A549 (cell line): Measurements from ENCODE around the gene MYO9A. TPM values are rescaled to one million over a fixed set of nuclear protein-coding genes. Genes with fewer than 3 reads are reported as not detected.

Source experiments
- ATAC-seq, 2 experiments: fragments of 200-7000 bp in 1 of 2; fragments of >200 bp in 1 of 2; cut with Nextera tagmentation in 1 of 2; cut with Tn5 transposase in 1 of 2; 3 replicates each; pipeline versions ENCODE4 v1.8.0 to v1.9.1; 2018 to 2020; ENCODE audit warnings: mild to moderate bottlenecking in 1 of 2, moderate library complexity in 1 of 2
- CTCF ChIA-PET: fragments of 300-600 bp; sonication (Branson Sonifier 250); formaldehyde crosslinking; extraction: SDS; loops from one replicate; lab custom pipeline; 2021; ENCODE audit warnings: antibody characterized with exemption, inconsistent platforms; lab: Yijun Ruan, JAX
- POLR2A ChIA-PET: fragments of 350-600 bp; formaldehyde crosslinking; extraction: SDS; loops from one replicate; lab custom pipeline; 2021; ENCODE audit warnings: antibody characterized with exemption, inconsistent platforms; lab: Yijun Ruan, JAX
- DNase-seq, 2 experiments: peaks; one replicate each; pipeline versions ENCODE4 v3.0.0 to v3.0.0-alpha.2; 2011 to 2016; ENCODE audit warnings: low read depth in 1 of 2, low spot score in 1 of 2
- FAIRE-seq: peaks from 2 replicates; lab custom pipeline; 2011; peaks lifted over from hg19 to GRCh38; lab: Jason Lieb, UNC
- H3K27ac ChIP-seq, 2 experiments: fragments of >200 bp; sonication (Bioruptor Twin); formaldehyde crosslinking; 3 replicates each; pipeline ENCODE4 v1.5.1; 2016 to 2017
- H3K4me1 ChIP-seq: fragments of >200 bp; sonication (Bioruptor Twin); formaldehyde crosslinking; 3 replicates; pipeline ENCODE4 v1.6.1; 2016
- H3K4me2 ChIP-seq: fragments of >200 bp; sonication (Bioruptor Twin); formaldehyde crosslinking; 3 replicates; pipeline ENCODE4 v1.6.1; 2016
- H3K4me3 ChIP-seq: fragments of >200 bp; sonication (Bioruptor Twin); formaldehyde crosslinking; 3 replicates; pipeline ENCODE4 v1.5.1; 2016
- H3K9me3 ChIP-seq: fragments of >200 bp; sonication (Bioruptor Twin); formaldehyde crosslinking; 3 replicates; pipeline ENCODE4 v1.6.1; 2016
- ATOH8 ChIP-seq: fragments of 250-450 bp; sonication (Bioruptor Pico); IDR thresholded peaks from 2 replicates; pipeline ENCODE4 v1.5.0; 2020; ENCODE audit warnings: low read depth, mild to moderate bottlenecking, moderate library complexity
- BHLHE40 ChIP-seq: IDR thresholded peaks from 2 replicates; pipeline ENCODE4 v1.6.1; 2012; ENCODE audit warnings: low read depth, low read length, inconsistent platforms
- CEBPB ChIP-seq, 2 experiments: fragments of >200 bp in 1 of 2; sonication (Bioruptor Twin) in 1 of 2; formaldehyde crosslinking in 1 of 2; IDR thresholded peaks; 2 replicates each; pipeline ENCODE4 v1.6.1; 2012 to 2016
- CHD2 ChIP-seq: fragments of 150-350 bp; IDR thresholded peaks from 2 replicates; pipeline ENCODE4 v1.6.1; 2014; ENCODE audit warnings: low read length; ENCODE audit not compliant: partially characterized antibody
- CHD4 ChIP-seq: fragments of 200-600 bp; sonication (generic); IDR thresholded peaks from 2 replicates; pipeline ENCODE4 v1.6.1; 2016; ENCODE audit warnings: antibody characterized with exemption, mild to moderate bottlenecking, borderline replicate concordance
- CTCF ChIP-seq: fragments of >200 bp; sonication (Bioruptor Twin); formaldehyde crosslinking; IDR thresholded peaks from 3 replicates; pipeline ENCODE4 v1.5.1; 2016
- EP300 ChIP-seq, 2 experiments: fragments of >200 bp; sonication (Bioruptor Twin); formaldehyde crosslinking; IDR thresholded peaks; 2 replicates in 1 of 2; 3 replicates in 1 of 2; pipeline ENCODE4 v1.6.1; 2016 to 2017
- FOSB ChIP-seq: fragments of 250-450 bp; sonication (Bioruptor Pico); IDR thresholded peaks from 2 replicates; pipeline ENCODE4 v1.5.0; 2020; ENCODE audit warnings: mild to moderate bottlenecking, moderate library complexity
- FOSL2 ChIP-seq, 2 experiments: fragments of 450-650 bp in 1 of 2; fragments of >200 bp in 1 of 2; sonication (Bioruptor Twin) in 1 of 2; formaldehyde crosslinking; IDR thresholded peaks; 2 replicates each; pipeline versions ENCODE4 v1.5.0 to v1.6.1; 2016 to 2020; ENCODE audit warnings: mild to moderate bottlenecking in 1 of 2, moderate library complexity in 1 of 2
- HOXA7 ChIP-seq: fragments of 250-450 bp; sonication (Bioruptor Pico); IDR thresholded peaks from 2 replicates; pipeline ENCODE4 v1.5.0; 2020; ENCODE audit warnings: mild to moderate bottlenecking, moderate library complexity
- KDM5A ChIP-seq: fragments of 200-600 bp; sonication (generic); IDR thresholded peaks from 2 replicates; pipeline ENCODE4 v1.6.1; 2016; ENCODE audit warnings: antibody characterized with exemption, mild to moderate bottlenecking
- PHF8 ChIP-seq: fragments of 200-600 bp; sonication (generic); IDR thresholded peaks from 2 replicates; pipeline ENCODE4 v1.6.1; 2016; ENCODE audit warnings: low read depth, mild to moderate bottlenecking, antibody characterized with exemption, moderate library complexity, borderline replicate concordance
- RAD21 ChIP-seq, 2 experiments: fragments of >200 bp in 1 of 2; sonication (Bioruptor Twin) in 1 of 2; formaldehyde crosslinking in 1 of 2; IDR thresholded peaks in 1 of 2; conservative IDR thresholded peaks in 1 of 2; 2 replicates in 1 of 2; 3 replicates in 1 of 2; pipeline ENCODE4 v1.6.1; 2012 to 2018; ENCODE audit warnings: inconsistent platforms in 1 of 2
- SMC3 ChIP-seq: fragments of >200 bp; sonication (Bioruptor Twin); formaldehyde crosslinking; IDR thresholded peaks from 3 replicates; pipeline ENCODE4 v1.6.1; 2018; ENCODE audit warnings: inconsistent platforms
- WGBS: methylation state at CpG from one replicate; pipeline ENCODE4 v1.1.6; 2017; ENCODE audit errors: missing lambda C conversion rate; 5-methylcytosine and 5-hydroxymethylcytosine counted together
- polyA plus RNA-seq, 4 experiments: library from polyadenylated mRNA; depleted of rRNA in 3 of 4; stranded (reverse); fragments of >200 nt; fragmentation: RNase III in 1 of 4; extraction: RNeasy Plus Mini Kit Qiagen cat#74134 plus additional on column Dnase treatment in 1 of 4; gene quantifications; 2 replicates in 3 of 4; 3 replicates in 1 of 4; pipeline ENCODE4 v1.2.3, GENCODE V29; 2011 to 2017
- TF ChIP-seq, protein P1 (sequence below): fragments of 450-650 bp; IDR thresholded peaks from 2 replicates; pipeline ENCODE4 v1.6.1; 2014; ENCODE audit warnings: antibody characterized with exemption
- TF ChIP-seq, protein P2 (sequence below): IDR thresholded peaks from 2 replicates; pipeline ENCODE4 v1.6.1; 2012; ENCODE audit warnings: low read depth, borderline replicate concordance
- TF ChIP-seq, protein P3 (sequence below): fragments of 200-600 bp; sonication (generic); IDR thresholded peaks from 2 replicates; pipeline ENCODE4 v1.6.1; 2016; ENCODE audit warnings: antibody characterized with exemption, mild to moderate bottlenecking, moderate library complexity
- TF ChIP-seq, protein P4 (sequence below): IDR thresholded peaks from 2 replicates; pipeline ENCODE4 v1.6.1; 2012

MYO9A gene
- polyA plus RNA-seq, 2 of the 4 experiments (the other 2 are of a cell fraction): 5.9 to 21.9 TPM

GRCh38 chr15:71784719-71785118, 333.2 kb downstream of the MYO9A start:
- Histone ChIP-seq H3K27ac (peak overlapping the region; percentile 26 to 28; a peak in 3 of 6 replicates), H3K4me3 (no peak overlapping the region), H3K4me2 (no peak overlapping the region), H3K9me3 (no peaks in the 10 kb centered on the region), H3K4me1 (peaks cover 18% of the 10 kb centered on the region)
- no peak for DNase-seq
- peak in 1 of 2 experiments; percentile 55; a peak in 3 of 6 replicates for ATAC-seq
- CTCF ChIA-PET: interaction anchor here (0.7 to 10.0 kb wide), 9 partner anchors 10 to 774 kb away, joined by 3 to 119 read pairs (median 8); no protein-coding TSS in a partner anchor
- POLR2A ChIA-PET: no interaction called here
- TF ChIP-seq SMC3: no peak
- no peak for TF ChIP-seq BHLHE40
- TF ChIP-seq KDM5A: no peak
- TF ChIP-seq CHD2: no peak
- peak; percentile 39; the same call in 2 of the 3 replicates for TF ChIP-seq CTCF
- no peak for TF ChIP-seq HOXA7
- TF ChIP-seq, protein P1, sequence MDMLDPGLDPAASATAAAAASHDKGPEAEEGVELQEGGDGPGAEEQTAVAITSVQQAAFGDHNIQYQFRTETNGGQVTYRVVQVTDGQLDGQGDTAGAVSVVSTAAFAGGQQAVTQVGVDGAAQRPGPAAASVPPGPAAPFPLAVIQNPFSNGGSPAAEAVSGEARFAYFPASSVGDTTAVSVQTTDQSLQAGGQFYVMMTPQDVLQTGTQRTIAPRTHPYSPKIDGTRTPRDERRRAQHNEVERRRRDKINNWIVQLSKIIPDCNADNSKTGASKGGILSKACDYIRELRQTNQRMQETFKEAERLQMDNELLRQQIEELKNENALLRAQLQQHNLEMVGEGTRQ: no peak
- TF ChIP-seq CEBPB (IDR thresholded peaks at IDR 0.05): no peak
- no peak for TF ChIP-seq EP300 (IDR thresholded peaks at IDR 0.05)
- TF ChIP-seq CHD4: no peak
- TF ChIP-seq FOSB (CRISPR knock-in tag): no peak
- no peak for TF ChIP-seq FOSL2 (IDR thresholded peaks at IDR 0.05)
- no peak for TF ChIP-seq FOSL2 (CRISPR knock-in tag; IDR thresholded peaks at IDR 0.05)
- no peak for TF ChIP-seq PHF8
- no peak for TF ChIP-seq ATOH8 (CRISPR knock-in tag)
- TF ChIP-seq, protein P2, sequence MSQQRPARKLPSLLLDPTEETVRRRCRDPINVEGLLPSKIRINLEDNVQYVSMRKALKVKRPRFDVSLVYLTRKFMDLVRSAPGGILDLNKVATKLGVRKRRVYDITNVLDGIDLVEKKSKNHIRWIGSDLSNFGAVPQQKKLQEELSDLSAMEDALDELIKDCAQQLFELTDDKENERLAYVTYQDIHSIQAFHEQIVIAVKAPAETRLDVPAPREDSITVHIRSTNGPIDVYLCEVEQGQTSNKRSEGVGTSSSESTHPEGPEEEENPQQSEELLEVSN: no peak
- TF ChIP-seq RAD21 (conservative IDR thresholded peaks at IDR 0.05 in 1 of 2, IDR thresholded peaks at IDR 0.05 in 1 of 2): peak; percentile 13 to 22; a peak in 1 of 5 replicates
- TF ChIP-seq, protein P3, sequence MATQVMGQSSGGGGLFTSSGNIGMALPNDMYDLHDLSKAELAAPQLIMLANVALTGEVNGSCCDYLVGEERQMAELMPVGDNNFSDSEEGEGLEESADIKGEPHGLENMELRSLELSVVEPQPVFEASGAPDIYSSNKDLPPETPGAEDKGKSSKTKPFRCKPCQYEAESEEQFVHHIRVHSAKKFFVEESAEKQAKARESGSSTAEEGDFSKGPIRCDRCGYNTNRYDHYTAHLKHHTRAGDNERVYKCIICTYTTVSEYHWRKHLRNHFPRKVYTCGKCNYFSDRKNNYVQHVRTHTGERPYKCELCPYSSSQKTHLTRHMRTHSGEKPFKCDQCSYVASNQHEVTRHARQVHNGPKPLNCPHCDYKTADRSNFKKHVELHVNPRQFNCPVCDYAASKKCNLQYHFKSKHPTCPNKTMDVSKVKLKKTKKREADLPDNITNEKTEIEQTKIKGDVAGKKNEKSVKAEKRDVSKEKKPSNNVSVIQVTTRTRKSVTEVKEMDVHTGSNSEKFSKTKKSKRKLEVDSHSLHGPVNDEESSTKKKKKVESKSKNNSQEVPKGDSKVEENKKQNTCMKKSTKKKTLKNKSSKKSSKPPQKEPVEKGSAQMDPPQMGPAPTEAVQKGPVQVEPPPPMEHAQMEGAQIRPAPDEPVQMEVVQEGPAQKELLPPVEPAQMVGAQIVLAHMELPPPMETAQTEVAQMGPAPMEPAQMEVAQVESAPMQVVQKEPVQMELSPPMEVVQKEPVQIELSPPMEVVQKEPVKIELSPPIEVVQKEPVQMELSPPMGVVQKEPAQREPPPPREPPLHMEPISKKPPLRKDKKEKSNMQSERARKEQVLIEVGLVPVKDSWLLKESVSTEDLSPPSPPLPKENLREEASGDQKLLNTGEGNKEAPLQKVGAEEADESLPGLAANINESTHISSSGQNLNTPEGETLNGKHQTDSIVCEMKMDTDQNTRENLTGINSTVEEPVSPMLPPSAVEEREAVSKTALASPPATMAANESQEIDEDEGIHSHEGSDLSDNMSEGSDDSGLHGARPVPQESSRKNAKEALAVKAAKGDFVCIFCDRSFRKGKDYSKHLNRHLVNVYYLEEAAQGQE: no peak
- TF ChIP-seq, protein P4, sequence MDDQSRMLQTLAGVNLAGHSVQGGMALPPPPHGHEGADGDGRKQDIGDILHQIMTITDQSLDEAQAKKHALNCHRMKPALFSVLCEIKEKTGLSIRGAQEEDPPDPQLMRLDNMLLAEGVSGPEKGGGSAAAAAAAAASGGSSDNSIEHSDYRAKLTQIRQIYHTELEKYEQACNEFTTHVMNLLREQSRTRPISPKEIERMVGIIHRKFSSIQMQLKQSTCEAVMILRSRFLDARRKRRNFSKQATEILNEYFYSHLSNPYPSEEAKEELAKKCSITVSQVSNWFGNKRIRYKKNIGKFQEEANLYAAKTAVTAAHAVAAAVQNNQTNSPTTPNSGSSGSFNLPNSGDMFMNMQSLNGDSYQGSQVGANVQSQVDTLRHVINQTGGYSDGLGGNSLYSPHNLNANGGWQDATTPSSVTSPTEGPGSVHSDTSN: no peak
- no peak for FAIRE-seq
- 68% methylated on average over 6 of the region's 6 CpGs for WGBS
